ENCODE measurements around the gene RASA2.

Gene RASA2

DNA sequence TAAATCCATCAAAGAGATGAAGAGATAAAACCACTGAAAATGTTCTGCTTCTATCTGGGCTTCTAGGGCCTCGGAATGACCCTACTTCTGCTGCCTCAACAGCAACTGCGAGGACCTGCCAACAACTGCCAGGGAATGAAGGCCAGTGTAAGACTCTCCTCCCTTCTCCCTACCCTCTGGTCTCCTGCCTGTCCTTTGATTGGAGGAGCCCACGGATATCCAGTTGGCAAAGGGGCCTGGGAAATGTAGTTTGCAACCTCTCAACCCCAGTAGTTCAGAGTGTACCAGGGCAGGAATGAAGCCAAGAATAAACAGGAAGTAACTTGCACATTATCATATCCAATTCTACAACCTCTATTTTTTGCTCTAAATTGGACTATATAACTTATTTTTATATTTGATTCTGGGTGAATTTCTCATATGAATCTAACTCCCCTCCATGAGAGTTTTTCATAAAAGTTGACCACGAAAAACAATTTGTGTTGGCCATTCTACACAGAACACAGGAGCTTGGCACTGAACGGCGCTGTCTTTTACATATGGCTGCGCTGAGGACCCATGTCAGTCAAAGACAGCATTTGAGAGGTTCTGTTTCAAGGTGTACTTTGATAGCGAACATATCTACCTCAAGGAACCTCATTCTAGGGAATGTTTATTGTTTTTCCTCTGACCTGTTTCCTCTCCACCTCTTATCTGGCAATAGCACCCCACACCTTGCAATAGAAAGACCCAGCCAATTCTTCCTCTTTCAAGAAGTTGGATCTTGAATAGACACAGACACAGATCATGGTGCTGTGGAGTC lies 160.1 kb downstream of the RASA2 start:
- peak; percentile 39 for DNase-seq (ENCODE audit: low spot score)

DNA sequence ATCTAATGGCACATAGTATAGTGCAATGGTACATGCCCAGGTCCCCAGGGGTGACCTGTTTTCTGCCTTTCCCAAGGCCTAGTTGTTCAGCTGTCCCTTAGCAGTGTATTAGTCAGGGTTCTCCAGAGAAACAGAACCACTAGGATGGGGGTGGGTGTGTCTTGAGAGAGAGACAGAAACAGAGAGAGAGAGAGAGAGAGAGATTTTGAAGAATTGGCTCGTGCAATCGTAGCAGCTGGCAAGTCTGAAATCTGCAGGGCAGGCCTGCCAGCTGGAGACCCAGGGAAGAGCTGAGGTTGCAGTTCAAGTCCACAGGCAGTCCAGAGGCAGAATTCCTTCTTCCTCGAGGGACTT lies 160.7 kb downstream of the RASA2 start:
- DNase-seq (ENCODE audit: low spot score) = no peak

DNA sequence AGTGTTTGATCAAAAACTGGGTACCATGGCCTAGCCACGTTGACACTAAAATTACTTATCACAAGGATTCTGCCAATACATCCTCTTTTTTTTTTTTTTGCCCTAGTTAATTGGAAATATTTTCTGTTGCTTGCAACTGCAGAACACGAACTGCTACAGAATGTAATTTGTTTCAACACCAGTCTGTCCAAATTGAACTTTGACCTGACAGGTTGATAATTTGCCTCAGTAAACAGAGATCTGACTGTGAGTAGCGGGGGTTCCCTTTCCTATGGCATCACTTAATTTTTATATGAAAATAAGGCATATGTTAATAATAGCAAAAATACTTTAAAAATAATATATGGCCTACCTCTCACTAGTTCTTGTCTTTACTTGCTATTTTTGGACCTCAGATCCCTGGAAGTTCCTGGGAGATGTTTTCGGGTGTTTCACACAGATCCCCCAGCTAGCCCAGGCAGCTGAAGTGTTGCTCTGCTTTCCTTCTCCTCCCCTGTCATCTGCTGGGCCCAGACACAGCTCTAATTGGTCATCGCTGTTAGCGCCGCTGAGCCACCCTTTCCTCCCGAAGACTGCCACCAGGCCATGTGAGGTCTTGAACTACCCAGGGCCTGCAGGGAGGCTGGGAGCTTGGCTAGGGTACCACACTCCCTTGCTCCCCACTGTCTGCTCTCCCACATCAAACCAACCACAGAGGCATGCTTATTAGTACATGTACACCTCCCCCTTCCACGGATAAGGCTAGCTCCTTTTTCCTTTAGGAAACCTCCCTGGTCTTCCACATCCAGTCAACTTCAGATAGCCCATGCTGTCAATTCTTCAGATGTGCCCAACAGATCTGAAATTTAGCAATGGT lies 161.5 kb downstream of the RASA2 start:
- DNase-seq (ENCODE audit: low spot score) = no peak

DNA sequence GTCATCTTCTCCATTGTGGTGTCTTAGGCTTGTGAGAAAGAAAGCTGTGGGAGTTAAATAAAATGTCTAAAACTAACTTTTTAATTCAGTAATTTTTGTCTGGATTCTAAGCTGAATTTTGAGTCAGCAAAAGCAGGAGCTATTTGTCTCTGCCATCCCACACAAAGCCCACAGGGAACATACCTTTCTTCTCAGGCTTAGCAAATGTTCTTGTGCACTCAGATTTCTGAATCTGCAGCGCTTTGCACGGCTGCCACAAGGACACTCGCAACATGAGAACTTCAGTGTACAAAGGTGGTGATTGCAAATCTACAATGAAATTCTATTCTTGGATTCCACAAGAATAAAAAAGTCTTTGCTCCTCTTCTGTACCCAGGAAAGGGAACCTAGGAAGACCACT lies 163.0 kb downstream of the RASA2 start:
- peak; percentile 74 for DNase-seq (ENCODE audit: low spot score)

DNA sequence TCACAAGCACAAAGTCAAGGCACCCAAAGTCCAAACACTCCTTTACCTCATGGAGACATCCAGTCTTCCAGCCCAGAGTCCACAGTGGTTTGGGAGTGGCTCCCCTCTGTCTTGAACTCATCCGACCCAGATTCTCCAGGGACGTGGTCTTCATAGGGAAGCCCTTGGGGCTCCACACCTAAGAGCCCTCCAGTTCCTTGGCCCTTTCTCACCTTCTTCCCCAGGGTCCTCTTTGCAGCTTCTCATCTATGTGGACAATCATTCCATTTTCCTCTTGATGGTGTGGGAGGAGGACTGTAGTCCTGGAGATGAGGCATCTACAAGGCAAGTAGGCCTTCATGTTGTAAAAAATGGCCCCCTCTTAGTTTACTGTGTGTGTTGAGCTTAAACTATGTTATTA lies 164.0 kb downstream of the RASA2 start:
- DNase-seq (ENCODE audit: low spot score) = no peak

DNA sequence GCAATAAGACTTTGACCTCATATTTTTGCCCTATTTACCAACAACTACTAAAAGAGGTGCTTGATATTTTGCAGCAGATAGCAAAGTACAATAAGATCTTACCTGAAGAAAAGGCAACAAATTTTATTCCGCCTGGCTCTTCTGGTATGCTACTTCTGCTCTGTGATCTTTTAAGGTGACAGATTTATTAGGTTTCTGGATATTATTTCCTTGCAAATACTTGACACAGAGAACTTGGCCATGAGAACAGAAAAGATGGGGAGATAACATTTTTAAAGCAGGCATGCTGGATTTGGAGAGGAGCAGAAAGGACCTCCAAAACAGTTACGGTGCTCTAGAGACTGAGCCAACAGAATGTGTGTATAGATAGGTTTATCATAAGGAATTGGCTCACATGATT lies 164.6 kb downstream of the RASA2 start:
- DNase-seq (ENCODE audit: low spot score) = no peak

DNA sequence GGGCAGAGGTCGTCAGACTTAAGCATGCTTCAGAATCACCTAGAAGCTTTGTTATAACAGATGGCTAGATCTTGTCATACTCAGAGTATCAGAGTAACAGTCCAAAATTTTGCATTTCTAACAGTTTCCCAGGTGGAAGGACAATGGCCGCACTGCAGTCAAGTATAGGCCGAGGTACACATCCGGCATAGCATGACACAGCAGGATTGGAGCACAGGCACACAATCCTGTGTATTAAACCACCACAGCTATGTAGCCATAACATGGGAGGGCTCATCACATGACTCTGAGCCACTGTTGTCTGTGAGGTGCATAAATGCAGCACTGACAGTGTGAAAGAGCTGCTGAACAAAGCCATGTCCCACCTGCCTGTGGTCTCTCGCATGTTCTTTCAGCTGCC lies 165.5 kb downstream of the RASA2 start:
- DNase-seq (ENCODE audit: low spot score) = no peak

DNA sequence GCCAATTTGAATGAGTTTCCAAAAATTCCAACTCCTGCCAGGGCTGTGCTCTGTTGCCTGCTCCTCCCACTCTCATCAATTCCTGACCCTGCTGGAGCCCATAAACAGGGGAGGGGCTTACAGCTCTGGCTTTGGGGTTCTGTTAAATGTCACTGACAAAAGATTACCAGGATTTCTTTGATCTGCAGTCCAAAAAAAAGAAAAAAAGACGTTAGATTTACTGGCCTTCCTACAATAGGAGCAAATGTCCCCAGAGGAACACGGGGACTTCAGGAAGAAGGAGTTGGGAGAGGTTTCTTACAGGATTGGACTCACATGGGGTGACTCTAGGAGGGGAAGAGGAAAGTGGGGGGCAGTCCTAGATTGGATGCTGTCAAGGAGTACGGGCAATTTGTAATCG lies 167.0 kb downstream of the RASA2 start:
- no peak for DNase-seq (ENCODE audit: low spot score)

DNA sequence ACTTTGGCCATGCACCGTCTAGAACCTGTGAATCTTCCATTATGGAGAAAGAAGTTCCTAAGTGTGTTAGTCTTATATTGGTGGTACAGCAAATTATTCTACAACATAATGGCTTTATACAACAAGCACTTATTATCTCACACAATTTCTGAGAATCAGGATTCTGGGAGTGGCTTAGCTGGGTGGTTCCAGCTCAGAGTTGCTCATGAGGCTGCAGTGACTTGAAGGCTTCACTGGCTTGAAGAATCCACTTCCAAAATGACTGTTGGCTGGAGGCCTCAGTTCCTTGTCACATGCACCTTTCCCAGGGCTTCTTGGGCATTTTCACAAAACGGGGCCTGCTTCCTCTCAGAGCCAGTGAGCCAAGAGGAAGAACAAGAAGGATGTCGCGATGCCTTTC lies 169.0 kb downstream of the RASA2 start:
- DNase-seq (ENCODE audit: low spot score) = no peak

DNA sequence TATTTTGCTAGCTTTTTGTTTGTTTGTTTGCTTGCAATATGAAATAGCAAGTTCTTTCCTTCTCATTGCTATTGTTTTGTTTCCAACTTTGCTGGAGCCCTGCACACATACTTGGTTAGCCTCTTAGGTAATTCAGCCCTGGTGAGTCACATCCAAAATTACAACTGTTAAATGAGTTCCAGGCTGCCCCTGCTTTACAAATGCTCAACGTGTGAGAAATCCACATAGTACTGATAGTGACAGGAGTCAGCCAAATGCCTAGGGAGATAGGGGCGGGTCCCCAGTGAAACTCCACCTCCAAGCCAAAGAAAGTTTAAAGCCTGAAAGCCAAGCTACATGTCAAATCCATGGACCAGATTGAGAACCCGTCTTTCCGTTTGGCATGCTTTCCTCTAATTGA lies 169.9 kb downstream of the RASA2 start:
- DNase-seq (ENCODE audit: low spot score) = no peak

DNA sequence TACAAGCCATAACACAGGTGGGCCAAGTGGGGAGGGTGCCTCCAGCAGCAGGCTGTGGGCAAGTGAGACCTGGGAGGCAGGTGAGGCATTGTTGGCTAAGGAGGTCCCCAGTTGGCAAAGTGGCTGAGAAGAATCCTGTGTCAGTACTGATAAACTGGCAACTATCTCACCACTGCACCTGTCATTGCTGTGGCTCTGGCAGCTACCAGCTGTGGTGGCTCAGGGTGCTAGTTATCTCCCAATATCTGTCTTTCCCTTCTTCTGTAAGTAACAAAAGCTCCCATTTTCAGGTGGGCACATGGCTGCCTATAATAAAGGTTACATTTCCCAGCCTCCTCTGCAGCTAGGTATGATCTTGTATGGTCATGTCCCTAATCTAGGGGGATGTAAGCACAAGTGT lies 170.7 kb downstream of the RASA2 start:
- DNase-seq (ENCODE audit: low spot score) = no peak

DNA sequence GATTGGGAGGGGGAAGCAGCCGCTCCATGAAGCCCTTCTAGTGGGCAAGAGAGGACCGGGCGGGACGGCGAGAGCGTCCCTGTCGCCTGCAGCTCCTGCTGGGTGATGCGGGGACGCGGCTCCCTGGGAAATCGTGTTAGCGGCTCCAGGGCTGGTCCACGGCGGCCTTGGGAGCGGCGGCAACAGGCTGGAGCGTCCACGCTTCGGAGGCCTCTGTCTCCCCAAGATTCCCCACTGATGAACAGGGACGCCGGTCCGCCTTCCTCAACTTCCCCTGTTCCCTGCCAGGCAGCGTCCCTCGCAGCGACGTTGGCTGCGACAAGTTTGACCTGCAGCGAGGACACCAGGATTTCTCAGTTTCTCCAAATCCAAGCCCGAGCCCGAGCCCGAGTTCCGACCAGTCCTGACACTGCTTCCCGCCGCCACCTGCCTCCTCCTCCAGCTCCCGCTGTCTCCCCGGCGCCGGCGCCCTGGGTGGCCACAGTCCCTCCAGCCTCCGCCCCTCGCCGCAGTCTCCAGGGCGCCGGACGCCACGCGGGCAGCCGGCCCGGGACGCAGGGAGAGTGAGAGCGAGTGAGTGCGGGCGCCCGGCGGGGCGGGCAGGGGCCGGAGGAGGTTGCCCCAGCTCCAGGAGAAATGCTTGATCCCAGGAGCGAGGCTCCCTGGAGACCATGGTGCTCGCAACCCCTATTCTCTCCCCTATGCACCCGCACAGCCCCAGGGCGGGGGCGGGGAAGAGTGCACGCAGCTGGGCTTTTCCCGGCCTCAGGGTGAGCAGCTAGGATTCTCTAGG lies 173.2 kb downstream of the RASA2 start:
- peak; percentile 26 for DNase-seq (ENCODE audit: low spot score)

DNA sequence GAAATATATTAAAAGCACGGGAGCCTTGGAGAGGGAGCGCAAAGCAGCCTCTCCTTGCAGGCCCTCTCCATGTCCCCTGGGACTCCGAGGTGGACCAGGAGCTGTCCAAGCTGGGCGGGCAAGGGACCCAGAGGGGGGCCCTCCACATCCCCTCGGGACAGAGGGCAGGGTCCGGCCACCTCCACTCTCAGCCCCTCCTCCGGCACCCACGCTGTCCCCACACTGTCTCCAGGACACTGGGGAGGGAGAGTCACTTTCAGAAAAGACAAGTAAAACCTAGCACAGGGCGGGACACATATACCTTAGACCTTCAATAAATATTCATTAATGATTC lies 173.8 kb downstream of the RASA2 start:
- DNase-seq (ENCODE audit: low spot score) = no peak

DNA sequence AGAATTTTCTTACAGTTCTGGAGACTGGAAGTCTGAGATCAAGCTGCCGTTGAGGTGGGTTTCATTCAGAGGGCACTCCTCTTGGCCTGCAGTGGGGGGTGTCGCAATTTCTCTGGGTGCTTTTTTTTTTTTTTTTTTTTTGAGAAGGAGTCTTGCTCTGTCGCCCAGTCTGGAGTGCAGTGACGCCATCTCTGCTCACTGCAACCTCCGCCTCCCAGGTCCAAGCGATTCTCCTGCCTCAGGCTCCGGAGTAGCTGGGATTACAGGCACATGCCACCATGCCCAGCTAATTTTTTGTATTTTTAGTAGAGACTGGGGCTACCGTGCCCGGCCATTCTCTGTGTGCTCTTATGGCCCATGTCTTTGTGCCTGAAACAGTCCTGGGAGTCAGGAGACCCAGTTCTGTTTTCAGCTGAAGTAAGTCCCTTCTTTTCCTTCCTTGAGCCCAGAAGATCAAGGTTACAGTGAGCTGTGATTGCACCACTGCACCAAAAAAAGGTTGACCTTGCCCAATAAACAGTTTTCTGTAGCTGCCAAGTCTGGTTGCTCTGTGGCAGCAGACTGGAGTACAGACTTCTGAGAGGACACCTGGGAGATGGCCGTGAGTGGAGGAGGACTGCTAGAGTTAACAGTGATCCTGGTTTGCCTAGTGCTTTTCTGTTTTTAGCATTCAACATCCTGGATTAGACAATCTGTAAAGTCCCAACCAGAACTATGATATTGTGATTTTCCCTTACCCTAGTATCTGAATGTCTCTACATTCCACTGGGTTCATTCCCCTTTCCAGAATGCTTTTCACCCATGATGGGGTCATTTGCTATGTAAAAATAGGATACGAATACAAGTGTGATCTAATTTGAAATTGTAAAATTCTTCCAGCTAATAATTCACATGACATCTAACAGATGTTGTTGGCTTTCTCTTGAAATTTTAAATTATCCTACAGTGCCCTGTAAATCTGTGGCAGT lies 174.7 kb downstream of the RASA2 start:
- DNase-seq (ENCODE audit: low spot score) = no peak

DNA sequence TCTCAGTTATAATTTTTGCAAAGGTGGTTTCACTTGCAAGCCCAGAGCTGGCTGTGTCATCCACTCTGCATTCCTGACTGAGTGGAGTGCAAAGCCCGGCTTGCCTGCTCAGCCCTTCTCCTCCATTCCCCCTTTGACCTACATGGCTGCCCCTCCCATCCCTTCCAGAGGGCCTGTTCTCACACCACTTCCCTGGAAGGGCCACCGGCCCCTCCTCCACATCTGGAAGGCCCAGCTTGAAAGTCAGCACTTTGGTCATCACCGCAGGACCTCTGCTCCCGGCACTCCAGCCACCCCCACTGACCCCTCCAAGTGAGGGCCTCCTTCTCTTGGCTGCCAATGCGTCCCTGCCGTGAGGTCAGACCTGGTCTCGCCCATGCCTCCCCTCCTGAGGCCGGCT lies 177.2 kb downstream of the RASA2 start:
- no peak for DNase-seq (ENCODE audit: low spot score)

Data from putamen (tissue), 1 donor.